K562 (cell line): ENCODE data around the gene NR3C1.

ENCODE experiments used
- ZNF384 ChIP-seq: IDR thresholded peaks from 2 replicates; pipeline ENCODE4 v1.6.1; 2012; ENCODE audit warnings: low read depth, low read length, improper control_type of control experiment
- TF ChIP-seq, protein P1 (sequence below), 2 experiments: IDR thresholded peaks; 2 replicates each; pipeline ENCODE4 v1.6.1; 2011; ENCODE audit warnings: borderline replicate concordance in 1 of 2, control low read depth in 1 of 2, low read depth in 1 of 2, low read length in 1 of 2, mild to moderate bottlenecking in 1 of 2, mixed read lengths in 1 of 2, moderate library complexity in 1 of 2; ENCODE audit not compliant: insufficient read depth in 1 of 2, insufficient read length in 1 of 2, poor library complexity in 1 of 2, severe bottlenecking in 1 of 2; ENCODE audit errors: extremely low read depth in 1 of 2

DNA sequence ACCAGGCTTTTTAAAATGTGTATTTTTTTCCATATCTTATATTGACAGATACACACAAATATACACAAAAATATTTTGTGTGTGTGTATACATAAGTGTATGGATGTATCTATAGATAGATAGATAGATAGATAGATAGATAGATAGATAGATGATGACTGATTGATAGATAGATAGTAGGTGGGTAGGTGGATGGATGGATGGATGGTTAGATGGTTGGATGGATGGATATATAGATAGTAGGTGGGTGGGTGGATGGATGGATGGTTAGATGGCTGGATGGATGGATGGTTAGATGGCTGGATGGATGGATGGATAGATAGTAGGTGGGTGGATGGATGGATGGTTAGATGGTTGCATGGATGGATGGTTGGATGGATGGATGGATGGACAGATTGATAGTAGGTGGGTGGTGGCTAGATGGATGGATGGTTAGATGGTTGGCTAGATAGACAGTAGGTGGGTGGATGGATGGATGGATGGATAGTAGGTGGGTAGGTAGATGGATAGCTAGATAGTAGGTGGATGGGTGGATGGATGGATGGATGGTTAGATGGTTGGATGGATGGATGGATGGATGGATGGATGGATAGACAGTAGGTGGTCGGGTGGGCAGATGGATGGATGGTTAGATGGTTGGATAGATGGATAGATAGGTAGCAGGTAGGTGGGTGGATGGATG is 156.2 kb downstream of the NR3C1 start:
- TF ChIP-seq, protein P1, sequence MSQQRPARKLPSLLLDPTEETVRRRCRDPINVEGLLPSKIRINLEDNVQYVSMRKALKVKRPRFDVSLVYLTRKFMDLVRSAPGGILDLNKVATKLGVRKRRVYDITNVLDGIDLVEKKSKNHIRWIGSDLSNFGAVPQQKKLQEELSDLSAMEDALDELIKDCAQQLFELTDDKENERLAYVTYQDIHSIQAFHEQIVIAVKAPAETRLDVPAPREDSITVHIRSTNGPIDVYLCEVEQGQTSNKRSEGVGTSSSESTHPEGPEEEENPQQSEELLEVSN (IDR thresholded peaks at IDR 0.05; ENCODE audit: borderline replicate concordance in 1 of 2, extremely low read depth in 1 of 2, insufficient read depth in 1 of 2, insufficient read length in 1 of 2, low read depth in 1 of 2, low read length in 1 of 2, poor library complexity in 1 of 2, severe bottlenecking in 1 of 2) = no peak
- TF ChIP-seq ZNF384 = no peak
